ENCODE data around the gene GALM. TPM values are rescaled to one million over a fixed set of nuclear protein-coding genes. Genes with fewer than 3 reads are reported as not detected.

Gene GALM
- total RNA-seq = 2.4 and 3.6 TPM in 2 replicates

DNA sequence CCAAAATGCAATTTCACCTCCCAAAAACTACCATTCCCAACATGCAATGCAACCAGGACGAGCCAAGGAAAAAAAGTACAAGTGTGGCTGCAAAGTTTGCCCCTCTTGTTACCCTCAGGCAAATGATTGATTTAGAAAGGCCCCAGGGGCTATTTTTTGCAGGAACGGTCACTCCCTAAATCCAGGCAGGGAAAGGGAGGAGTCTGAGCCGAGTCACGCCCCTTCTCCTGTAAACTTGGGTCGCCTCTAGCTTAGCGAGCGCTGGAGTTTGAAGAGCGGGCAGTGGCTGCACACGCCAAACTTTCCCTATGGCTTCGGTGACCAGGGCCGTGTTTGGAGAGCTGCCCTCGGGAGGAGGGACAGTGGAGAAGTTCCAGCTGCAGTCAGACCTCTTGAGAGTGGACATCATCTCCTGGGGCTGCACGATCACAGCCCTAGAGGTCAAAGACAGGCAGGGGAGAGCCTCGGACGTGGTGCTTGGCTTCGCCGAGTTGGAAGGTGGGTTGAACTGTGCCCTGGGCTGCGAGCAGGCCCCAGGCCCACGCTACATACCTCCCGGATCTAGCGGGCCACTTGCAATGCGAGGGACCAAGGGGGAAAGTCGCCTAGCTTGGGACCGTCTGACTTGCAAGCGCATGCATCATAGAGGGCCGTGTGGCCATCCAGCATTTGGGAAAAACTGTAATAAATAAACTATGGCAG is at the start of gene GALM:
GALM (plus strand) TSS at position 261 of the 702 bp plus-strand sequence; CDS start at position 309, 48 bp downstream.

DNA sequence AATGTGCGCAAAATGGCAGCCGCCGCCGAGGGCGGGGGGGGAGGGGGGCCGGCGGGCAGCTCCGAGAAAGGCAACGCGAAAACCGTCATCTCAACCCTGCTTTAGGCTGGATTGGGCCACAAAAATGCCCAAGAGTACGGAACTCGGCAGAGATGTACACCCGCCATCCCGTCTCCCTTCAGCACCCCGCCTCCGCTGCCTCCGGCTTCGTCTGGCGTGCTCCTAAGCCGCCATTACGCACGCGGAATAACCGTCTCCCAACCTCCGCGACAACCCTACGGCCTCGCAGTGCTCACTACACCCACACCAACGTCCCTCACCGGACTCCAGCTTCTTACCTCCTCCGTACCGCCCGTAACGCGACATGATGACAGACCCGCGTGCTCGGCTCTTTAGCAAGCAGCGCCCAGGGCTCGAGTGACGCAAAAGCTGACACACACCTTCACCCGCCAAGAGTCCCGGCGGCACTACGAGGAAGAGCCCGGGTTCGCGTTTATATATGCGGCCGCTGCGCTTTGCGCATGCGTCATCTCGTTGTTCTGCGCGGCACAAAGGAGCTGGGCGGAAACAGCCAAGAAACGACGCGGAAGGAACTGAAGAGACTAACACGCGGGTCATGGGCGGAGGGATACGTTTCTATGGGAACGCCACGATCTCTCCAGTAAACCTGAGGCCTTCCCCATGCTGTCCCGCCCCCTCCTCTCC is 85.1 kb downstream of the GALM start, which contains the start of gene SRSF7:
SRSF7 (minus strand) TSS at position 471 of the 705 bp plus-strand sequence; CDS start at position 366, 105 bp downstream.

Other genes with a start within 250 kb of the GALM start
- 19.0 and 29.4 TPM in 2 replicates for gene HNRNPLL, start 63.2 kb upstream of the GALM start, total RNA-seq
- gene SRSF7, start 85.2 kb downstream of the GALM start, total RNA-seq = 45.2 and 95.4 TPM in 2 replicates
- 13.2 and 15.4 TPM in 2 replicates for gene GEMIN6, start 112.1 kb downstream of the GALM start, total RNA-seq
- gene DHX57, start 209.8 kb downstream of the GALM start, total RNA-seq = 10.4 and 13.4 TPM in 2 replicates
- 7.7 TPM in 2 replicates for gene MORN2, start 209.9 kb downstream of the GALM start, total RNA-seq
- under 0.01 and 0.64 TPM in 2 replicates for gene ARHGEF33, start 223.8 kb downstream of the GALM start, total RNA-seq